ENCODE results near the gene MAB21L2.
"Not testable (repeated sequence)": the region's sequence is repeated elsewhere in the genome, so short reads cannot be mapped to it uniquely, and the experiment has no call there.

MAB21L2 gene

GRCh38 chr4:150582146-150582872 lies at the start of gene MAB21L2:
MAB21L2 (plus strand) TSS chr4:150582151; CDS start chr4:150583030, 879 bp downstream.
- FAIRE-seq, result no peak

GRCh38 chr4:150533673-150534072 lies 48.3 kb upstream of the MAB21L2 start:
- no peak for FAIRE-seq

- FAIRE-seq, result no peak
Measured at GRCh38 chr4:150534818-150535217, 47.1 kb upstream of the MAB21L2 start.

GRCh38 chr4:150537911-150538310 lies 44.0 kb upstream of the MAB21L2 start:
- FAIRE-seq, result not testable (repeated sequence)

GRCh38 chr4:150540536-150540935 lies 41.4 kb upstream of the MAB21L2 start:
- no peak for FAIRE-seq

- no peak for FAIRE-seq
Measured at GRCh38 chr4:150540959-150541360, 41.0 kb upstream of the MAB21L2 start.

- FAIRE-seq, result no peak
Measured at GRCh38 chr4:150541681-150542080, 40.3 kb upstream of the MAB21L2 start.

- FAIRE-seq, result no peak
Measured at GRCh38 chr4:150543042-150543441, 38.9 kb upstream of the MAB21L2 start.

- FAIRE-seq, result no peak
Measured at GRCh38 chr4:150546286-150546685, 35.7 kb upstream of the MAB21L2 start.

- no peak for FAIRE-seq
Measured at GRCh38 chr4:150547154-150547838, 34.7 kb upstream of the MAB21L2 start.

- FAIRE-seq, result not testable (repeated sequence)
Measured at GRCh38 chr4:150557811-150558210, 24.1 kb upstream of the MAB21L2 start.

GRCh38 chr4:150561143-150561737 lies 20.7 kb upstream of the MAB21L2 start:
- FAIRE-seq, result peak; percentile 14

- FAIRE-seq, result no peak
Measured at GRCh38 chr4:150562250-150562649, 19.7 kb upstream of the MAB21L2 start.

- FAIRE-seq, result no peak
Measured at GRCh38 chr4:150562751-150563150, 19.2 kb upstream of the MAB21L2 start.

GRCh38 chr4:150564967-150565366 lies 17.0 kb upstream of the MAB21L2 start:
- not testable (repeated sequence) for FAIRE-seq

GRCh38 chr4:150567070-150567469 lies 14.9 kb upstream of the MAB21L2 start:
- no peak for FAIRE-seq

GRCh38 chr4:150569384-150569987 lies 12.5 kb upstream of the MAB21L2 start:
- FAIRE-seq, result no peak

- FAIRE-seq, result no peak
Measured at GRCh38 chr4:150569998-150570535, 11.9 kb upstream of the MAB21L2 start.

- FAIRE-seq, result no peak
Measured at GRCh38 chr4:150570862-150571261, 11.1 kb upstream of the MAB21L2 start.

- FAIRE-seq, result no peak
Measured at GRCh38 chr4:150572704-150573504, 9.0 kb upstream of the MAB21L2 start.

- FAIRE-seq, result no peak
Measured at GRCh38 chr4:150573534-150573933, 8.4 kb upstream of the MAB21L2 start.

GRCh38 chr4:150574678-150575077 lies 7.3 kb upstream of the MAB21L2 start:
- no peak for FAIRE-seq

All from A204.1 (cell line).